CD4-positive, alpha-beta T cell treated with Interleukin-21 for 1 hour (primary cell): ENCODE data around the gene HHAT.

Source experiments
- DNase-seq: peaks from one replicate; pipeline ENCODE4 v3.0.0-alpha.2; 2020

Gene HHAT

DNA sequence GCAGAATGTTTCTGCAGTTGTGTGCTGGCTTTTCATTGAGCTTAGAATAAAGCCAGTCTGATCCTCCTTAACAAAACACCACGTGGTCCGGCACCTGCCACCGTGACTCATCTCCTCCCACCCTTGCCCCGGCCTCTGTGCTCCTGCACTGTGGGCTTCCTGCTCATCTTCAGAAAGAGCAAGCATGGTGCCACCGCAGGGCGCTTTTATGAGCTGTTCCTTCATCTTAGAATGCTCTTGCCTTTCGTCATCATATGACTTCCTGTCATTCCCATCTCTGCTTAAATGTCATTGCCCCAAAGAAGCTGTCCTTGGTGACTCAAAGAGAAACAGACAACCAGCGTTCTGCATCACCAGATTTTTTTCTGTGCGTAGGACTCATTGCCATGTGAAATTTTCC is 117.8 kb downstream of the HHAT start:
- DNase-seq: peak; percentile 61

DNA sequence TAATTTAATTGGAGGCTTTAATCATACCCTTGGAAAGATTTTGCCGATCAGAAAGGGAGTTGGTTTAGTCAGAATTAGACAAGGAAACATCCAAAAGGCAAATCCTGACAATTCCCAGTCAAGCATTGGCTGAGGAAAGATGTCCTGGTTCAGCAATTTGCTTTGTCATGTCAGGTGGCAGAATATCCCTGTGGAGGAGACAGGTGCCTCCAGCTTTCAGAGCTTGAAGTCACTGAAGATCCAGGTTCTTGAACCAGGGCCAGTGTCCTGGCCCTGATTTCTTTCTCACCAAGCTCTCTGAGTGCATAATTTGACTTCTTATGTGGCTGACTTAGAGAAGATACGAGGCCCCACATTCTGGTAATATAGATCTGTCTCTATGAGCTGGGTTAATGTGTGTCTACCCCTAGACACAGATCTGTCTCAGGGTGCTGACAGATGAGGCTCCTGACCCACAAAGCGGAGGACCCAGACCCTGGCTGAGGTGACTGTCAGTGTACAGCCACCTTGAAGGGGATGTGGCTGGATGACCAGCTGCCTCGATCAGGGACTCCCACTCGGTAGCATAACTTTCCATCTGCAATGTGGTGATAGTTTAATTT is 118.9 kb downstream of the HHAT start:
- DNase-seq: no peak

- DNase-seq: peak; percentile 40
Measured at GRCh38 chr1:210448297-210448892, 119.7 kb downstream of the HHAT start.

DNA sequence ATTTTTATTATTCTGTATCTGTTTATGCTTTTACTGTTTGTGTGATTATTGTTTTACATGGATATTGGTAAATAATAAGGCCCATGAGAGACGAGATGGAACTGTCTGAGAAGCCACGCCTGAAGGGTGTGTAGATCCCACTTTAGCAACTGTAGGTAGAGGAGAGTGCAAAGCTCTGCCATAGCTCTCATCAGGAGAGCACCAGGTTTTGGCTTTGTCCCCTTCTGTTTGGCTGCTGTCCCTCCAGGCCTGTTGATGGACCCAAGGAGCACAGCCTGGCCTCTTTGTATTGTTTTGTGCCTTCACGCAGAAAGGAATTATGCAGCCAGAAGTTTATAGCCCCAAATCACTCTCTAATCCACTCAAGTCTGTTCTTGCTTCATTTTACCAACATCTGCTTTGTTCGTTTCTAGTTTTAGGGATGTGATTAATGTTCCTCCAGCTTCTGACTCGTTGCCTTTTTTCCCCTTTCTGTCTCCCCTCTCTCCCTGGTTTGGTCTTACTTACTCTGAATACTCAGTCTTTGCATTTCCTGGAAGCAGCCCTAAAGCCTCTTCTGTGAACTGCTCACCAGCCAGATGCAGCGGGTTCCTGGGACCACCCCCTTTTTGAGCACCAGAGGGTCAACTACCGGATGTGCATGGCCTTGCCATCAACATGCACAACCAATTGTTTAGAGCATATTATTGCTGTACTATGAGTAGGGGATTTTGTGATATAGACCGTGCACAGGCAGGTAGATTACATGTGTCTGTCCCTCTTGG is 127.3 kb downstream of the HHAT start:
- no peak for DNase-seq

- no peak for DNase-seq
Measured at GRCh38 chr1:210456731-210457255, 128.1 kb downstream of the HHAT start.

GRCh38 chr1:210457568-210457967 is 128.9 kb downstream of the HHAT start:
- DNase-seq: no peak

DNA sequence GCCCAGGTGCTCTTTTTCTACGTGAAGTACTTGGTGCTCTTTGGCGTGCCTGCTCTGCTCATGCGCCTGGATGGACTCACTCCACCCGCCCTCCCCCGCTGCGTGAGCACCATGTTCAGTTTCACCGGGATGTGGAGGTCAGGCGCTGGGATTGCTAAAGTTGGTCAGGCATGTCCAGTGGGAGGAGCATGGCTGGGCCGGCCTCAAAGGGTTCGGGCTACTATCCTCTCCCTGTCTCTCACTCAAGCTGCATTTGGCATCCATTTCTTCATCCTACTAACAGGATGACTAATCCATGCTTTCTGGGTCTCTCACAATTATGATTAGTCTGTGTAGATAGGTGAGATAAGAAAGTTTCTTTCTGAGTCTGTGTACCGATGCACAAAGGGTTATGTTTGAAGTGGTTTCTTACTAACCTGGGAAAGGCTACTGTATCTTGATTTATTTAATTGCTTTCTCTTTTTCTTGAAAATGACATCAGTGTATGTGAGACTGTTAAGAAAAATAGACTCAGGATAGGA is 135.9 kb downstream of the HHAT start:
- DNase-seq: no peak

DNA sequence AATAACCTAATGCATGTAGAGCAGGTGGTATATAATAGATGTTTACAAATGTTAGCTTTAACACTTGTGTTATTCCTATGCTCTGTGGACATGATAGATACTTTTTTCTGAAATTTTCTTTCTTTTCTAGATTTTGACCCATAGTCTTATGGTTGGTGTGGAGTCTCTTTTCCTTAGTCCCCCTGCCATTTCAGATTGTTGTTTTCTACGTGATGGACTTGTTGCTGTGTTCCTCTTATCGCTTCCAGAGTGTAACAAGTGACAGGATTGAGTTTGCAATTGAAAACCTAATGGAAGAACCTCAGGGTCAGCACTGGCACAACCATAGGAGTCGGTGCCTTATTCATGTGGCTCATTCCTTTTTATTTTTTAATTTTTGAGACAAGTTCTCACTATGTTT is 136.4 kb downstream of the HHAT start:
- no peak for DNase-seq

GRCh38 chr1:210467440-210468043 is 138.8 kb downstream of the HHAT start:
- DNase-seq: no peak

- DNase-seq: no peak
Measured at GRCh38 chr1:210469441-210469840, 140.7 kb downstream of the HHAT start.

GRCh38 chr1:210475321-210475720 is 146.6 kb downstream of the HHAT start:
- DNase-seq: no peak

DNA sequence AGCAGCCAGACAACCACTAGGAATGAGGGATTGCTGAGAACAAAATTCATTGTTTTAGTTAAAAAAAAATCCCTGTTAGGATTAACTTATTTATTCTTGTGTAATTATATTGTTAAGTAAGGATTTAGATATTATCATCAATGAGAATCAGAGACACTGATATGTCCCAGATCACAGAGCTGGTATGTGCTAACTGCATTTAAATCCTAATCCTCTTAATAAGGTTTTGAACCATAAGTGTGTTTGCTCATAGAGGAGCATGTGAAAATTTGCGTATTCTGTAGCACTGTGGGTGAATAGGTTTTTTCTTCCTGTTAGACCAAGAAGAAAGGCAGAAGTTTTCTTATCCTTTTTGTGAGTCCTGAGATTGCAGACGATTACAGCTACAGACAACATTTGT is 147.1 kb downstream of the HHAT start:
- DNase-seq: no peak

DNA sequence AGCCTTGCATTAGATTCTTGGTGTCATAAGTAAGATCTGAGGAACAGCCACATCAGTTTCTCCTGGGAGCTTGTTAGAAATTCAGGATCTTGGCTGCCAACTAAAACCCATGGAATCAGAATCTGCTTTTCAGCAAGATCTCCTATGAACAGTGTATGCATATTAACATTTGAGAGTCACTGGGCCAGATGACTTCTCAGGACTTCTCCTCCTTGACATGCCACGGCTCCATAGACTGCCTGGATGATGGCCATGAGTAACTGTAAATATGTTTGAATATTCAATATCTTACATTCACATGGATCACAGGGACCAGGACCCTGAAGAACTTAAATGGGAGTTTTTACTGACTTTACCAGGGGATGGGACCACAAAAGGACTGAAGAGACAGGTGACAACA is 148.0 kb downstream of the HHAT start:
- no peak for DNase-seq

GRCh38 chr1:210477328-210477924 is 148.7 kb downstream of the HHAT start:
- DNase-seq: no peak

DNA sequence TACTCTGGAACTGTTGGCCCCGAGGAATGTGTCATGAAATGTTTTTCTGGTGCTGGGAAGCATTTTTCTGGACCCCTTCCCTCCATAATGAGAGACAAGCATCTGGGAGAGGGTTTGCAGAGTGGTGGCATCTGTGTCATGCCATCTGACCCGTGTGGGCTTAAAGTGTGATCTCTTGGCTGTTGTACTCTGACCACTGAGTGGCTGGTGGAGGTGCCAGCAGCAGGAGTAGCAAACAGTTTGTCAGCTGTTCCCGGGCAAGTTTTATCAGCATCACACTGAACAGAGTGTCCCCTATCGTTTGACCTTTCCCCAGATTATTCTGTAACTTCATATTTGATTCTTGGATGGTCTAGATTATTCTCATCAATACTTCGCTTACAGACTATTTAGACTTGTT is 150.1 kb downstream of the HHAT start:
- no peak for DNase-seq

- no peak for DNase-seq
Measured at GRCh38 chr1:210482491-210482890, 153.8 kb downstream of the HHAT start.

- DNase-seq: no peak
Measured at GRCh38 chr1:210482945-210483617, 154.4 kb downstream of the HHAT start.

- no peak for DNase-seq
Measured at GRCh38 chr1:210483821-210484220, 155.1 kb downstream of the HHAT start.

- no peak for DNase-seq
Measured at GRCh38 chr1:210487021-210487420, 158.3 kb downstream of the HHAT start.

- no peak for DNase-seq
Measured at GRCh38 chr1:210489491-210489890, 160.8 kb downstream of the HHAT start.

- no peak for DNase-seq
Measured at GRCh38 chr1:210490781-210491180, 162.1 kb downstream of the HHAT start.

- no peak for DNase-seq
Measured at GRCh38 chr1:210496063-210496462, 167.4 kb downstream of the HHAT start.
